GM12873 (cell line): ENCODE results near the gene ANTXR1.

ENCODE experiments used
- CTCF ChIP-seq: IDR thresholded peaks from 2 replicates; pipeline ENCODE4 v1.5.1; 2012; ENCODE audit warnings: low read depth, mild to moderate bottlenecking, moderate library complexity, low read length, control low read depth; ENCODE audit not compliant: insufficient read depth; ENCODE audit errors: missing control alignments

The ANTXR1 gene

GRCh38 chr2:69013142-69013839, at the start of gene ANTXR1:
Gene ANTXR1 (plus strand): TSS chr2:69013179. CDS start chr2:69013500, 321 bp downstream.
- no peak for TF ChIP-seq CTCF

GRCh38 chr2:68964282-68964681, 48.7 kb upstream of the ANTXR1 start:
- no peak for TF ChIP-seq CTCF

GRCh38 chr2:68968221-68968620, 44.8 kb upstream of the ANTXR1 start:
- no peak for TF ChIP-seq CTCF

GRCh38 chr2:68969736-68970490, 43.1 kb upstream of the ANTXR1 start:
- TF ChIP-seq CTCF, result no peak

- TF ChIP-seq CTCF, result no peak
Observed at GRCh38 chr2:68970566-68971265, 42.3 kb upstream of the ANTXR1 start.

GRCh38 chr2:68971591-68972231, 41.3 kb upstream of the ANTXR1 start:
- no peak for TF ChIP-seq CTCF

- TF ChIP-seq CTCF, result no peak
Observed at GRCh38 chr2:68974251-68974650, 38.7 kb upstream of the ANTXR1 start, which contains the start of gene GKN1. Gene GKN1 (plus strand): TSS chr2:68974636. CDS start chr2:68974678, 42 bp downstream.
